ENCODE measurements around the gene MPHOSPH9.

MPHOSPH9 gene

GRCh38 chr12:123129621-123130020 lies 103.3 kb downstream of the MPHOSPH9 start:
- DNase-seq (ENCODE audit: low read depth in 2 of 2, low spot score in 1 of 2), result no peak

GRCh38 chr12:123127182-123127495 lies 105.8 kb downstream of the MPHOSPH9 start:
- no peak for DNase-seq (ENCODE audit: low read depth in 2 of 2, low spot score in 1 of 2)

- DNase-seq (ENCODE audit: low read depth in 2 of 2, low spot score in 1 of 2), result no peak
These were observed 106.4 kb downstream of the MPHOSPH9 start for GRCh38 chr12:123126294-123127181.

GRCh38 chr12:123122626-123123025 lies 110.3 kb downstream of the MPHOSPH9 start:
- DNase-seq (ENCODE audit: low read depth in 2 of 2, low spot score in 1 of 2), result no peak

GRCh38 chr12:123121670-123122069 lies 111.3 kb downstream of the MPHOSPH9 start:
- DNase-seq (ENCODE audit: low read depth in 2 of 2, low spot score in 1 of 2), result no peak

GRCh38 chr12:123120452-123121166 lies 112.3 kb downstream of the MPHOSPH9 start:
- no peak for DNase-seq (ENCODE audit: low read depth in 2 of 2, low spot score in 1 of 2)

GRCh38 chr12:123119808-123120207 lies 113.1 kb downstream of the MPHOSPH9 start:
- no peak for DNase-seq (ENCODE audit: low read depth in 2 of 2, low spot score in 1 of 2)

GRCh38 chr12:123118497-123118896 lies 114.4 kb downstream of the MPHOSPH9 start:
- DNase-seq (ENCODE audit: low read depth in 2 of 2, low spot score in 1 of 2), result no peak

- DNase-seq (ENCODE audit: low read depth in 2 of 2, low spot score in 1 of 2), result no peak
These were observed 117.4 kb downstream of the MPHOSPH9 start for GRCh38 chr12:123115409-123116121.

GRCh38 chr12:123114304-123115083 lies 118.4 kb downstream of the MPHOSPH9 start:
- DNase-seq (ENCODE audit: low read depth in 2 of 2, low spot score in 1 of 2), result no peak

- no peak for DNase-seq (ENCODE audit: low read depth in 2 of 2, low spot score in 1 of 2)
These were observed 119.9 kb downstream of the MPHOSPH9 start for GRCh38 chr12:123113026-123113425.

- peak in 1 of 2 donors; percentile 24 for DNase-seq (ENCODE audit: low read depth in 2 of 2, low spot score in 1 of 2)
These were observed 121.3 kb downstream of the MPHOSPH9 start for GRCh38 chr12:123111498-123112165.

GRCh38 chr12:123109319-123109772 lies 123.6 kb downstream of the MPHOSPH9 start:
- no peak for DNase-seq (ENCODE audit: low read depth in 2 of 2, low spot score in 1 of 2)

GRCh38 chr12:123108682-123109066 lies 124.3 kb downstream of the MPHOSPH9 start:
- DNase-seq (ENCODE audit: low read depth in 2 of 2, low spot score in 1 of 2), result no peak

GRCh38 chr12:123107926-123108681 lies 124.8 kb downstream of the MPHOSPH9 start:
- no peak for DNase-seq (ENCODE audit: low read depth in 2 of 2, low spot score in 1 of 2)

- DNase-seq (ENCODE audit: low read depth in 2 of 2, low spot score in 1 of 2), result peak; percentile 14 to 40
These were observed 126.1 kb downstream of the MPHOSPH9 start for GRCh38 chr12:123106640-123107359.

GRCh38 chr12:123105211-123105826 lies 127.6 kb downstream of the MPHOSPH9 start:
- no peak for DNase-seq (ENCODE audit: low read depth in 2 of 2, low spot score in 1 of 2)

- no peak for DNase-seq (ENCODE audit: low read depth in 2 of 2, low spot score in 1 of 2)
These were observed 128.1 kb downstream of the MPHOSPH9 start for GRCh38 chr12:123104809-123105208.
